Measurements from ENCODE around the gene ATG4B.

DNA sequence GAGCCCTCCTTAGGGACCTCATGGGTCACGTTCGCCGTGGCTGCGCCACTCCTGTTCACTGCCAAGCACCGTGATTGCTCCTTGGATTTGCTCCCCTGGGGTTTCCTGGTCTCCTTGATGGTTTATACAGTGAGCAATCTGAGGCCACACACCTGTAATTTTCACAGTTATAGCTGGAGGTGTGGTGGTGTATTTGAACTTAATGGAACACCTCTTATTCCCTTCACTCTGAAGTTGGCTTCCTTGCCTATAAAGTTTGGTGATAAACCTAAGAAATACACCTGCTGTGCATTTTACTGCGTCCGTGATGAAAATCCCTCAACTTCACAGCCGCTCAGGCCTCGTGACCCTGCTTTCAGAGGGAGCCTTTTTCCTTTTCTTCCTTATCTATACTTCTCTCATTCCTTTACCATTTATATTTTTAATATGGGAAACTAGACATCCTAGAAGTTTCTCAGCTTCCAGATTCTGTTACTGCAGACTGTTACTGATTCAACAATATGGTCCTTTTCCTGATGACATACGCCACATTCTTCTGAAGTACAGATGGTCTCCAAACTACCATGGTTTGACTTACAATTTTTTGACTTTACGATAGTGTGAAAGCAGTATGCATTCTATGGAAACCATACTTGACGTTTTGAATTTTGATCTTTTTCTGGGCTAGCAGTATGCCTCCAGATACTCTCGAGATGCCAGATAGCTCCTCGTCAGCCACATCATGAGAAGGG, 8.6 kb downstream of the ATG4B start:
- TF ChIP-seq EZH2 (IDR thresholded peaks at IDR 0.05; ENCODE audit: insufficient read depth, poor library complexity, severe bottlenecking): no peak
- TF ChIP-seq EZH2phosphoT487 (IDR thresholded peaks at IDR 0.05; ENCODE audit: insufficient read depth, low read depth): no peak
